ENCODE data around the gene CLEC18B.
"Not testable (repeated sequence)": the region's sequence is repeated elsewhere in the genome, so short reads cannot be mapped to it uniquely, and the experiment has no call there.

Gene CLEC18B

GRCh38 chr16:74420612-74421481 lies at the start of gene CLEC18B:
TSS of gene CLEC18B (minus strand) at chr16:74421478. CDS start at chr16:74421270, 208 bp downstream.
- DNase-seq = not testable (repeated sequence)

GRCh38 chr16:74469946-74470478 lies 48.7 kb upstream of the CLEC18B start:
- DNase-seq = no peak

- DNase-seq = no peak
Measured at GRCh38 chr16:74468807-74469525, 47.7 kb upstream of the CLEC18B start.

- no peak for DNase-seq
Measured at GRCh38 chr16:74466872-74467271, 45.6 kb upstream of the CLEC18B start.

GRCh38 chr16:74465851-74466685 lies 44.8 kb upstream of the CLEC18B start:
- no peak for DNase-seq

GRCh38 chr16:74465281-74465680 lies 44.0 kb upstream of the CLEC18B start:
- DNase-seq = no peak

GRCh38 chr16:74463888-74464287 lies 42.6 kb upstream of the CLEC18B start:
- DNase-seq = no peak

- DNase-seq = no peak
Measured at GRCh38 chr16:74462361-74462760, 41.1 kb upstream of the CLEC18B start.

- no peak for DNase-seq
Measured at GRCh38 chr16:74461826-74462225, 40.5 kb upstream of the CLEC18B start.

GRCh38 chr16:74460542-74460941 lies 39.3 kb upstream of the CLEC18B start:
- no peak for DNase-seq

GRCh38 chr16:74456290-74456625 lies 35.0 kb upstream of the CLEC18B start:
- DNase-seq = no peak

- no peak for DNase-seq
Measured at GRCh38 chr16:74455619-74456289, 34.5 kb upstream of the CLEC18B start.

GRCh38 chr16:74455213-74455612 lies 33.9 kb upstream of the CLEC18B start:
- no peak for DNase-seq

GRCh38 chr16:74451951-74452758 lies 30.9 kb upstream of the CLEC18B start:
- DNase-seq = no peak

GRCh38 chr16:74450967-74451760 lies 29.9 kb upstream of the CLEC18B start:
- no peak for DNase-seq

- DNase-seq = no peak
Measured at GRCh38 chr16:74450236-74450635, 29.0 kb upstream of the CLEC18B start.

- DNase-seq = no peak
Measured at GRCh38 chr16:74449470-74449869, 28.2 kb upstream of the CLEC18B start.

- no peak for DNase-seq
Measured at GRCh38 chr16:74448990-74449389, 27.7 kb upstream of the CLEC18B start.

GRCh38 chr16:74447578-74447977 lies 26.3 kb upstream of the CLEC18B start:
- no peak for DNase-seq

- no peak for DNase-seq
Measured at GRCh38 chr16:74446866-74447265, 25.6 kb upstream of the CLEC18B start.
